Activated CD4-positive, alpha-beta memory T cell treated with anti-CD3 and anti-CD28 coated beads, Interleukin-2, amount 10 ng/mL, durations not matched to agents 7 days and 5 days (primary cell): ENCODE results near the gene TAMALIN. TPM values are rescaled to one million over a fixed set of nuclear protein-coding genes. Genes with fewer than 3 reads are reported as not detected.
A peak's percentile ranks its signal among the peaks of the same experiment; 100 is the strongest.

Source experiments
- CTCF ChIA-PET: fragments of 350-600 bp; sonication (Branson Sonifier 250); formaldehyde crosslinking; loops from one replicate; lab custom pipeline; 2021; ENCODE audit warnings: antibody characterized with exemption, inconsistent platforms; lab: Charles Lee
- POLR2A ChIA-PET: fragments of 350-600 bp; sonication (Branson Sonifier 250); formaldehyde crosslinking; loops from one replicate; lab custom pipeline; 2021; ENCODE audit warnings: antibody characterized with exemption; lab: Charles Lee
- DNase-seq: peaks from one replicate; pipeline ENCODE4 v3.0.0-alpha.2; 2020
- H3K27ac Mint-ChIP-seq: one replicate; pipeline ENCODE4 v1.8.0; 2021; ENCODE audit warnings: mild to moderate bottlenecking, mixed read lengths
- H3K27me3 Mint-ChIP-seq: one replicate; pipeline ENCODE4 v1.8.0; 2021; ENCODE audit warnings: mixed read lengths
- H3K36me3 Mint-ChIP-seq: one replicate; pipeline ENCODE4 v1.8.0; 2021; ENCODE audit warnings: low read depth, mixed read lengths
- H3K4me1 Mint-ChIP-seq: one replicate; pipeline ENCODE4 v1.8.0; 2021; ENCODE audit warnings: mixed read lengths
- H3K4me3 Mint-ChIP-seq: one replicate; pipeline ENCODE4 v1.8.0; 2021; ENCODE audit warnings: mild to moderate bottlenecking, mixed read lengths
- H3K9me3 Mint-ChIP-seq: one replicate; pipeline ENCODE4 v1.8.0; 2021; ENCODE audit warnings: mixed read lengths
- total RNA-seq, 2 experiments: library from RNA; stranded (reverse); gene quantifications; one replicate each; pipeline ENCODE4 v1.2.3, GENCODE V29; 2021

Gene TAMALIN
- 1 to 10 TPM; 5.8 to 7.4 TPM for total RNA-seq

- ChIA-PET CTCF (interaction anchor here (1.1 to 3.3 kb wide), 4 partner anchors 10 to 114 kb away, joined by 3 to 54 read pairs (median 4); no protein-coding TSS in a partner anchor), POLR2A (interaction anchor here (0.9 to 12.4 kb wide), 4 partner anchors 8 to 35 kb away, joined by 3 to 117 read pairs (median 3); no protein-coding TSS in a partner anchor)
- Mint-ChIP-seq H3K27me3 (peaks cover 34% of the 10 kb centered on the region), H3K4me1 (peaks cover 24% of the 10 kb centered on the region), H3K36me3 (no peaks in the 10 kb centered on the region), H3K27ac (no peak within 1 kb of the TSS), H3K4me3 (peak within 1 kb of the TSS; percentile 76), H3K9me3 (no peaks in the 10 kb centered on the region)
- DNase-seq = peak; percentile 74
Measured at GRCh38 chr12:52006726-52007157, at the start of gene TAMALIN. TSS of gene TAMALIN (plus strand) at chr12:52006946. CDS start at chr12:52007020, 74 bp downstream.

DNA sequence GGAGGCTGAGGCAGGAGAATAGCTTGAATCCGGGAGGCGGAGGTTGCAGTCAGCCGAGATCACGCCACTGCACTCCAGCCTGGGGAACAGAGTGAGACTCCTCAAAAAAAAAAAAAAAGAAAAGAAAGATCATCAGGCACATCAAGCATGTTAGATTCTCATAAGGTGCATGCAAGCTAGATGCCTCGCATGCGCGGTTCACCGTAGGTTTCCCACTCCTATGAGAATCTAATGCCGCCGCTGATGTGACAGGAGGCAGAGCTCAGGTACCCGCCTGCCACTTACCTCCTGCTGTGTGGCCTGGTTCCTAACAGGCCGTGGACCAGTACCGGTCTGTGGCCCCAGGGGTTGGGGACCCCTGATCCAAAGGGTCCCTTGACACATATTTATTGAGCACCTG is 48.2 kb upstream of the TAMALIN start:
- CTCF ChIA-PET = interaction anchor here (0.6 to 3.6 kb wide), 2 partner anchors 12 to 20 kb away, joined by 3 to 16 read pairs; no protein-coding TSS in a partner anchor
- H3K36me3 Mint-ChIP-seq = peaks cover 4% of the 10 kb centered on the region
- H3K4me3 Mint-ChIP-seq = no peak overlapping the region
- no peak overlapping the region for H3K27ac Mint-ChIP-seq
- peaks cover 7% of the 10 kb centered on the region for H3K27me3 Mint-ChIP-seq
- POLR2A ChIA-PET = interaction anchor here (1.0 kb wide), 1 partner anchor 12 kb away, joined by 3 read pairs; no protein-coding TSS in a partner anchor
- no peaks in the 10 kb centered on the region for H3K9me3 Mint-ChIP-seq
- DNase-seq = no peak
- peaks cover 5% of the 10 kb centered on the region for H3K4me1 Mint-ChIP-seq

GRCh38 chr12:51959211-51959610 is 47.5 kb upstream of the TAMALIN start:
- ChIA-PET POLR2A (interaction anchor here (1.0 kb wide), 1 partner anchor 11 kb away, joined by 3 read pairs; no protein-coding TSS in a partner anchor), CTCF (interaction anchor here (0.6 to 3.6 kb wide), 2 partner anchors 11 to 19 kb away, joined by 3 to 16 read pairs; no protein-coding TSS in a partner anchor)
- no peak for DNase-seq
- H3K36me3 Mint-ChIP-seq = peaks cover 4% of the 10 kb centered on the region
- no peak overlapping the region for H3K27ac Mint-ChIP-seq
- no peaks in the 10 kb centered on the region for H3K9me3 Mint-ChIP-seq
- H3K27me3 Mint-ChIP-seq = peaks cover under 1% of the 10 kb centered on the region
- H3K4me1 Mint-ChIP-seq = peaks cover under 1% of the 10 kb centered on the region
- no peak overlapping the region for H3K4me3 Mint-ChIP-seq

GRCh38 chr12:51959921-51960320 is 46.8 kb upstream of the TAMALIN start:
- Mint-ChIP-seq H3K36me3 (peaks cover 4% of the 10 kb centered on the region), H3K4me3 (no peak overlapping the region), H3K4me1 (no peaks in the 10 kb centered on the region), H3K27ac (no peak overlapping the region), H3K27me3 (peaks cover 2% of the 10 kb centered on the region), H3K9me3 (no peaks in the 10 kb centered on the region)
- DNase-seq = no peak
- POLR2A ChIA-PET = no interaction called here
- CTCF ChIA-PET = interaction anchor here (1.1 to 3.6 kb wide), 2 partner anchors 11 to 21 kb away, joined by 3 to 16 read pairs; no protein-coding TSS in a partner anchor

GRCh38 chr12:51960488-51960887 is 46.3 kb upstream of the TAMALIN start:
- no peak overlapping the region for H3K27ac Mint-ChIP-seq
- DNase-seq = no peak
- H3K4me1 Mint-ChIP-seq = no peaks in the 10 kb centered on the region
- ChIA-PET POLR2A (no interaction called here), CTCF (interaction anchor here (1.1 to 3.6 kb wide), 2 partner anchors 10 to 20 kb away, joined by 3 to 16 read pairs; no protein-coding TSS in a partner anchor)
- peaks cover 2% of the 10 kb centered on the region for H3K27me3 Mint-ChIP-seq
- peaks cover 4% of the 10 kb centered on the region for H3K36me3 Mint-ChIP-seq
- no peaks in the 10 kb centered on the region for H3K9me3 Mint-ChIP-seq
- H3K4me3 Mint-ChIP-seq = no peak overlapping the region

DNA sequence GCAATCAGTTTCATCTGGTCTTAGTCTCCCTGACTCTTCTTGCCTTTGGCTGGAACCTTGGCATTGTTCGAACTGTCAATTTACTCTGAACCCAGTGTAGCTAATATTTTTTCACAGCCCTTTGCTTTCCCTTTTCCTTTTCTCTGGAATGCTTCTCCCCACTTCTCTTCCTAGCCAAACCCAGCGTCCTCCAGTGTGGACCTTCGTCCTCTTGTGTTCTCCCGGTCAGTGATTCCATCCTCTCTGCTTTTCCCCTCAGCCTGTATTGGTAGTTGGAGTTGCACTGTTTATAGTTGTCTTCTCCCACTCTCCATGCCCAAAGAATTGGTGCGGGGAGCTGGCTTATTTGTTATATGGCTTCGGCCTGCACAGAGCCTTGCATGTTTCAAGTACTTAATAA is 45.9 kb upstream of the TAMALIN start:
- DNase-seq = no peak
- Mint-ChIP-seq H3K27me3 (peaks cover 5% of the 10 kb centered on the region), H3K4me3 (no peak overlapping the region), H3K36me3 (peaks cover 4% of the 10 kb centered on the region), H3K4me1 (no peaks in the 10 kb centered on the region), H3K9me3 (no peaks in the 10 kb centered on the region), H3K27ac (no peak overlapping the region)
- POLR2A ChIA-PET = no interaction called here
- CTCF ChIA-PET = interaction anchor here (1.1 kb wide), 1 partner anchor 20 kb away, joined by 3 read pairs; no protein-coding TSS in a partner anchor

- ChIA-PET POLR2A (interaction anchor here (1.2 kb wide), 1 partner anchor 10 kb away, joined by 3 read pairs; no protein-coding TSS in a partner anchor), CTCF (interaction anchor here (0.7 to 1.6 kb wide), 3 partner anchors 9 to 22 kb away, joined by 3 to 14 read pairs (median 5); no protein-coding TSS in a partner anchor)
- no peak for DNase-seq
- peaks cover 4% of the 10 kb centered on the region for H3K36me3 Mint-ChIP-seq
- H3K9me3 Mint-ChIP-seq = no peaks in the 10 kb centered on the region
- peaks cover 7% of the 10 kb centered on the region for H3K27me3 Mint-ChIP-seq
- no peak overlapping the region for H3K4me3 Mint-ChIP-seq
- no peak overlapping the region for H3K27ac Mint-ChIP-seq
- no peaks in the 10 kb centered on the region for H3K4me1 Mint-ChIP-seq
Measured at GRCh38 chr12:51961834-51962233, 44.9 kb upstream of the TAMALIN start.

GRCh38 chr12:51962737-51963136 is 44.0 kb upstream of the TAMALIN start:
- no peaks in the 10 kb centered on the region for H3K9me3 Mint-ChIP-seq
- no peak overlapping the region for H3K27ac Mint-ChIP-seq
- CTCF ChIA-PET = interaction anchor here (1.3 to 1.6 kb wide), 2 partner anchors 8 to 18 kb away, joined by 5 to 14 read pairs; no protein-coding TSS in a partner anchor
- POLR2A ChIA-PET = interaction anchor here (1.0 kb wide), 1 partner anchor 9 kb away, joined by 7 read pairs; no protein-coding TSS in a partner anchor
- peaks cover 4% of the 10 kb centered on the region for H3K36me3 Mint-ChIP-seq
- no peaks in the 10 kb centered on the region for H3K4me1 Mint-ChIP-seq
- no peak for DNase-seq
- no peak overlapping the region for H3K4me3 Mint-ChIP-seq
- H3K27me3 Mint-ChIP-seq = peaks cover 7% of the 10 kb centered on the region

- no peak overlapping the region for H3K27ac Mint-ChIP-seq
- ChIA-PET CTCF (no interaction called here), POLR2A (no interaction called here)
- no peak for DNase-seq
- no peaks in the 10 kb centered on the region for H3K9me3 Mint-ChIP-seq
- no peaks in the 10 kb centered on the region for H3K4me1 Mint-ChIP-seq
- H3K36me3 Mint-ChIP-seq = peaks cover 4% of the 10 kb centered on the region
- no peak overlapping the region for H3K4me3 Mint-ChIP-seq
- peaks cover 8% of the 10 kb centered on the region for H3K27me3 Mint-ChIP-seq
Measured at GRCh38 chr12:51963477-51963876, 43.3 kb upstream of the TAMALIN start.

DNA sequence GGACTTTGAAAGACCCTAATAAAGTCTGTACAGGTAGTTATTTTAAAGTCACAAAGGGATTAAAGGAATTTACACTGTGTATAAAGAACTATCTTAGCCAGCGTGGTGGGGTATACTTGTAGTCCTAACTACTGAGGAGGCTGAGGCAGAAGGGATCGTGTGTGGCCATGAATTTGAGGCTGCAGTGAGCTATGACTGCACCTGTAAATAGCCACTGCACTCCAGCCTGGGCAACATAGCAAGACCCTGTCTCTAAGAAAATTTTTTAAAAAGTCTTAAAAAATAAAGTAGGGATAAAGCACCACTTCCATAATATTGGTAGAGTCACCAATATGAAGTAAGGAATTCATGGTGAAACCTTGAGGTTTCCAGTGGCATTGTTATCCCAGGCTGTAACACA is 37.1 kb upstream of the TAMALIN start:
- DNase-seq = no peak
- H3K27me3 Mint-ChIP-seq = peaks cover 35% of the 10 kb centered on the region
- H3K9me3 Mint-ChIP-seq = no peaks in the 10 kb centered on the region
- no peaks in the 10 kb centered on the region for H3K36me3 Mint-ChIP-seq
- POLR2A ChIA-PET = interaction anchor here (0.9 kb wide), 1 partner anchor 10 kb away, joined by 3 read pairs; no protein-coding TSS in a partner anchor
- CTCF ChIA-PET = interaction anchor here (1.7 to 3.2 kb wide), 8 partner anchors 8 to 84 kb away, joined by 6 to 28 read pairs (median 13); no protein-coding TSS in a partner anchor
- no peak overlapping the region for H3K4me3 Mint-ChIP-seq
- H3K4me1 Mint-ChIP-seq = peaks cover 50% of the 10 kb centered on the region
- H3K27ac Mint-ChIP-seq = no peak overlapping the region

GRCh38 chr12:51970904-51971646 is 35.7 kb upstream of the TAMALIN start:
- peaks cover 65% of the 10 kb centered on the region for H3K4me1 Mint-ChIP-seq
- H3K9me3 Mint-ChIP-seq = no peaks in the 10 kb centered on the region
- ChIA-PET CTCF (interaction anchor here (0.6 to 3.2 kb wide), 27 partner anchors 8 to 602 kb away, joined by 3 to 28 read pairs (median 5); partner anchors contain the start of genes ACVR1B and ATG101), POLR2A (interaction anchor here (0.6 to 1.7 kb wide), 10 partner anchors 9 to 602 kb away, joined by 3 to 9 read pairs (median 4); partner anchors contain the start of gene ATG101)
- peaks cover 10% of the 10 kb centered on the region for H3K36me3 Mint-ChIP-seq
- DNase-seq = peak; percentile 68
- H3K27me3 Mint-ChIP-seq = peaks cover 36% of the 10 kb centered on the region
- H3K4me3 Mint-ChIP-seq = peak overlapping the region; percentile 53
- H3K27ac Mint-ChIP-seq = peak overlapping the region; percentile 80

GRCh38 chr12:51971679-51972421 is 34.9 kb upstream of the TAMALIN start:
- Mint-ChIP-seq H3K4me3 (peak overlapping the region; percentile 53), H3K9me3 (no peaks in the 10 kb centered on the region), H3K36me3 (peaks cover 17% of the 10 kb centered on the region), H3K27me3 (peaks cover 35% of the 10 kb centered on the region), H3K27ac (peak overlapping the region; percentile 80), H3K4me1 (peaks cover 72% of the 10 kb centered on the region)
- CTCF ChIA-PET = interaction anchor here (0.7 to 3.2 kb wide), 10 partner anchors 12 to 603 kb away, joined by 3 to 28 read pairs (median 6); no protein-coding TSS in a partner anchor
- POLR2A ChIA-PET = interaction anchor here (0.6 to 1.7 kb wide), 10 partner anchors 9 to 603 kb away, joined by 3 to 9 read pairs (median 4); partner anchors contain the start of gene ATG101
- no peak for DNase-seq
